ENCODE results near the gene IMMP2L.

IMMP2L gene

GRCh38 chr7:111554086-111554485 is 8.2 kb downstream of the IMMP2L start:
- no peaks in the 10 kb centered on the region; the same call in 1 of the 2 replicates for H3K79me2 ChIP-seq (ENCODE audit: insufficient read depth, low read length)
- H3K27me3 ChIP-seq (ENCODE audit: low read length) = no peaks in the 10 kb centered on the region
- H3K4me3 ChIP-seq (ENCODE audit: insufficient read depth, low read length, poor library complexity, severe bottlenecking) = no peak overlapping the region
- H4K20me1 ChIP-seq (ENCODE audit: low read depth, low read length) = no peaks in the 10 kb centered on the region
- no peak overlapping the region for H3K9ac ChIP-seq (ENCODE audit: low read length)
- no peaks in the 10 kb centered on the region for H3F3A ChIP-seq (ENCODE audit: insufficient read depth)
- H3K4me2 ChIP-seq (ENCODE audit: low read depth, low read length, poor library complexity, severe bottlenecking) = no peak overlapping the region
- no peak for TF ChIP-seq CTCF (IDR thresholded peaks at IDR 0.05; ENCODE audit: insufficient read depth, low read length, poor library complexity, severe bottlenecking)
- no peak for TF ChIP-seq EZH2phosphoT487 (conservative IDR thresholded peaks at IDR 0.05; ENCODE audit: low read length)
- H3K9me2 ChIP-seq (replicated peaks; ENCODE audit: insufficient read depth, low read length) = no peaks in the 10 kb centered on the region
- H3K36me3 ChIP-seq (ENCODE audit: low read length) = peaks cover 35% of the 10 kb centered on the region; the same call in 1 of the 2 replicates
- no peak overlapping the region for H3K27ac ChIP-seq (ENCODE audit: low read depth, low read length)
- no peak overlapping the region for H2AFZ ChIP-seq (ENCODE audit: low read depth, low read length, severe bottlenecking)
- H3K9me3 ChIP-seq (ENCODE audit: insufficient read depth, low read length) = no peaks in the 10 kb centered on the region

- H4K20me1 ChIP-seq (ENCODE audit: low read depth, low read length) = no peaks in the 10 kb centered on the region
- no peak for TF ChIP-seq EZH2phosphoT487 (conservative IDR thresholded peaks at IDR 0.05; ENCODE audit: low read length)
- no peak for TF ChIP-seq CTCF (IDR thresholded peaks at IDR 0.05; ENCODE audit: insufficient read depth, low read length, poor library complexity, severe bottlenecking)
- no peaks in the 10 kb centered on the region for H3F3A ChIP-seq (ENCODE audit: insufficient read depth)
- no peaks in the 10 kb centered on the region for H3K27me3 ChIP-seq (ENCODE audit: low read length)
- H3K27ac ChIP-seq (ENCODE audit: low read depth, low read length) = no peak overlapping the region
- H3K79me2 ChIP-seq (ENCODE audit: insufficient read depth, low read length) = no peaks in the 10 kb centered on the region
- H3K9me3 ChIP-seq (ENCODE audit: insufficient read depth, low read length) = no peaks in the 10 kb centered on the region
- no peak overlapping the region for H2AFZ ChIP-seq (ENCODE audit: low read depth, low read length, severe bottlenecking)
- H3K4me3 ChIP-seq (ENCODE audit: insufficient read depth, low read length, poor library complexity, severe bottlenecking) = no peak overlapping the region
- peaks cover 2% of the 10 kb centered on the region; the same call in 1 of the 2 replicates for H3K36me3 ChIP-seq (ENCODE audit: low read length)
- no peak overlapping the region for H3K4me2 ChIP-seq (ENCODE audit: low read depth, low read length, poor library complexity, severe bottlenecking)
- no peaks in the 10 kb centered on the region for H3K9me2 ChIP-seq (replicated peaks; ENCODE audit: insufficient read depth, low read length)
- no peak overlapping the region for H3K9ac ChIP-seq (ENCODE audit: low read length)
These were observed 21.2 kb downstream of the IMMP2L start for GRCh38 chr7:111541067-111541466.

GRCh38 chr7:111540199-111540815 is 22.0 kb downstream of the IMMP2L start:
- Histone ChIP-seq H3K27me3 (ENCODE audit: low read length) (no peaks in the 10 kb centered on the region), H3K9ac (ENCODE audit: low read length) (no peak overlapping the region), H3K9me3 (ENCODE audit: insufficient read depth, low read length) (no peaks in the 10 kb centered on the region), H3K79me2 (ENCODE audit: insufficient read depth, low read length) (no peaks in the 10 kb centered on the region), H3K36me3 (ENCODE audit: low read length) (peaks cover 2% of the 10 kb centered on the region; the same call in 1 of the 2 replicates), H3K27ac (ENCODE audit: low read depth, low read length) (no peak overlapping the region), H3K4me2 (ENCODE audit: low read depth, low read length, poor library complexity, severe bottlenecking) (no peak overlapping the region), H3K4me3 (ENCODE audit: insufficient read depth, low read length, poor library complexity, severe bottlenecking) (no peak overlapping the region), H2AFZ (ENCODE audit: low read depth, low read length, severe bottlenecking) (no peak overlapping the region), H3F3A (ENCODE audit: insufficient read depth) (no peaks in the 10 kb centered on the region), H3K9me2 (replicated peaks; ENCODE audit: insufficient read depth, low read length) (no peaks in the 10 kb centered on the region), H4K20me1 (ENCODE audit: low read depth, low read length) (no peaks in the 10 kb centered on the region)
- TF ChIP-seq CTCF (IDR thresholded peaks at IDR 0.05; ENCODE audit: insufficient read depth, low read length, poor library complexity, severe bottlenecking) (no peak), EZH2phosphoT487 (conservative IDR thresholded peaks at IDR 0.05; ENCODE audit: low read length) (no peak)

Measured in SU-DHL-6 (cell line).